Measurements from ENCODE around the gene ARRB2.

GRCh38 chr17:4672055-4672630, 38.3 kb upstream of the ARRB2 start:
- no peak for TF ChIP-seq POLR2A (IDR thresholded peaks at IDR 0.05)
- no peak for TF ChIP-seq CTCF (IDR thresholded peaks at IDR 0.05)
